Thymus (tissue), 11 donors: Measurements from ENCODE around the gene MB21D2. TPM values are rescaled to one million over a fixed set of nuclear protein-coding genes. Genes with fewer than 3 reads are reported as not detected.

Experiments
- DNase-seq, 9 donors: peaks; one replicate each; pipeline ENCODE4 v3.0.0-alpha.2; 2013; ENCODE audit warnings: low spot score in 9 of 9, low read depth in 6 of 9, missing footprints in 1 of 9
- H3K27ac ChIP-seq, 2 donors: one replicate each; pipeline ENCODE4 v1.5.1; 2013; ENCODE audit warnings: control low read depth in 1 of 2, low read depth in 1 of 2, low read length in 1 of 2, mild to moderate bottlenecking in 1 of 2, moderate library complexity in 1 of 2
- H3K27me3 ChIP-seq, 2 donors: one replicate each; pipeline ENCODE4 v1.5.1; 2013; ENCODE audit warnings: low read length in 1 of 2; ENCODE audit not compliant: control insufficient read depth in 2 of 2, insufficient read depth in 1 of 2
- H3K36me3 ChIP-seq, 2 donors: one replicate each; pipeline ENCODE4 v1.5.1; 2013; ENCODE audit warnings: low read length in 1 of 2, mild to moderate bottlenecking in 1 of 2, moderate library complexity in 1 of 2; ENCODE audit not compliant: control insufficient read depth in 2 of 2, insufficient read depth in 2 of 2
- H3K4me1 ChIP-seq, 2 donors: one replicate each; pipeline ENCODE4 v1.5.1; 2013; ENCODE audit warnings: low read length in 2 of 2; ENCODE audit not compliant: control insufficient read depth in 2 of 2, insufficient read depth in 2 of 2
- H3K4me3 ChIP-seq, 2 donors: one replicate each; pipeline ENCODE4 v1.5.1; 2013; ENCODE audit warnings: low read length in 2 of 2, control low read depth in 1 of 2, mild to moderate bottlenecking in 1 of 2
- H3K9me3 ChIP-seq, 2 donors: one replicate each; pipeline ENCODE4 v1.5.1; 2013; ENCODE audit warnings: low read length in 1 of 2, mild to moderate bottlenecking in 1 of 2; ENCODE audit not compliant: control insufficient read depth in 2 of 2, insufficient read depth in 1 of 2
- WGBS: extraction: QIAGEN DNeasy Blood & Tissue Kit; methylation state at CpG from one replicate; pipeline ENCODE4 v1.1.7; 2013; 5-methylcytosine and 5-hydroxymethylcytosine counted together
- polyA plus RNA-seq: library from polyadenylated mRNA; stranded (reverse); fragments of 200-250 nt; gene quantifications from one replicate; pipeline ENCODE4 v1.2.3, GENCODE V29; 2013
- total RNA-seq: library from RNA; stranded (reverse); fragments of 120-200 nt; gene quantifications from one replicate; pipeline ENCODE4 v1.2.4, GENCODE V29; 2013
- donor health status: healthy.

MB21D2 gene
- total and polyA plus RNA-seq, 2 donors: 1.5 to 2.4 TPM

DNA sequence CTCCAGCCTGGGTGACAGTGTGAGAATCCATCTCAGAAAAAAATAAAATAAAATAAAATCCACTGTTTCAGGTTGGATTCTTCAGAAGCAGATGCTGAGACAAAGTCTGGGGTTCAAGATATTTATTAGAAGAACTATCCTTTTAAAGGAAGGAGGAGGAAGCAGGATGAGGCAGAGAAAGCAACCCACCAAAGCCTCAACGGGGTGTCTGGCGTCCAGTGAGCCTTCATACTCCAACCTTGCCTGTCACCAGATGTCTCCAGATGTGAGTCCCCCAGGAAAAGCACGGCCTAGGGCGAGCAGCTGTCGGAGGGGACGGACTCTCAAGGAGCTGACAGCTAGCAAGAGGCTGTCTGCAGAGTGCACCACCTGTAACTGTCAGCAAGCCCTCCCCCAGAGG, 37.3 kb downstream of the MB21D2 start:
- H3K4me1 ChIP-seq: no peaks in the 10 kb centered on the region
- no peak overlapping the region for H3K4me3 ChIP-seq
- H3K9me3 ChIP-seq: no peaks in the 10 kb centered on the region
- WGBS: 89% methylated on average over 6 of the region's 6 CpGs
- H3K27ac ChIP-seq: no peak overlapping the region
- H3K36me3 ChIP-seq: no peaks in the 10 kb centered on the region
- DNase-seq: no peak
- no peaks in the 10 kb centered on the region for H3K27me3 ChIP-seq

DNA sequence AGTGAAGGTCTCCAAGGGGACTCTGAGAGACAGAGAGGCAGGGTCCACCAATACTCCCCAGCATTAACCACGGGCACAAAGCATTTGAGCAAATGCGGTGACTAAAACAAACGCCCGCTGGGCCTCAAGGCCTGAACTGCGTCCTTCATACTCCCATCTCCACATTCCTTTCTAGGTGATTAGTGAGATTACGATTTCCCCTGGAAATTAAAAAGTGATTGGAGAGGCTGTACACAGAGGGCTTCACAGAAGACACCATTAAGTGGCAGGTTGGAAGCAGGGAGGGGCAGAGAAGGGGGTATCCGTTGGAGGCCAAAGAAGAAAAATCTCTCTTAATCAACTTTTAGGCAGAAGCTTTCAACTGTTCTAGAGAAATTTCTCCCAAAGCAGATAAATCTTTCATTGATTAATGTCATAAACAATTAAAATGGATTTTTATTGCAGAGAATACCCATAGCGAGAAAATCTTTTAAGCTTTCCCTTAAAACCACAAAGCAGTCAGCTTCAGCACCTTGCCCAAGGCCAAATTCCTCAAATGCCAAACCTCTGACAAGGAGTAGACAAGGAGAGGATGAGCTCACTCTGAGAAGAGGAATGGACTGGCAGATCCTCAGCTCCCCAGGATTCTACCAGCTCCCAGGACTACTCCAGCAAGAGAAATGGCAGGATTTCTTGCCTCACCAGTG, 38.2 kb downstream of the MB21D2 start:
- Histone ChIP-seq H3K4me3 (no peak overlapping the region), H3K9me3 (no peaks in the 10 kb centered on the region), H3K4me1 (no peaks in the 10 kb centered on the region), H3K27me3 (no peaks in the 10 kb centered on the region), H3K27ac (no peak overlapping the region), H3K36me3 (no peaks in the 10 kb centered on the region)
- no peak for DNase-seq
- WGBS: 90% methylated on average over 8 of the region's 8 CpGs

DNA sequence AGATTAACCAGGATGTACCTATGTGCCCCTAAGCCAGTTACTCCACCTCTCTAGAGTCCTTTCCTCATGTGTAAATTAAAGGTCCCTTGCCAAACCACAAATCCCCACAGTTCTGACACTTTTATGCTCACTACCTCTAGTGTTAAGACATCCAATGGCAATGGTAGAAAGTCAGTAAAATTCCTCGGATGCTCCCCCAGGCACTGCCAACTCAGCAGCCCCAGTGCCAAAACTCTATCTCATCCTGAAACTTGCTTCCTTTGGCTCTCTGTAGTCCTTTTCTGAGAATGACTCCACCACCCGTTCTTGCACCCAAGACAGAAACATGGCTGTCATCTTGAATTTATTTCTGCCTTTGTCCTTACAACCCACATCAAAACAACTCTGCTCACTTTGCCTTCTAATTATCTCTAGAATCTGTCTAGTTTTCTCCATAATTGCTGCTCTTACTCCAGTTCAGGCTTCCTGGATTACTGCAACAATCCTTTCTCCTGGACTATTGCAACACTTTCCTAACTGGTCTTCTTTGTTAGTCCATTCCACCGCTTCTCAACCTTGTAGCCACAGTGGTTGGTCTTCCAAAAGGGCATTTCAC, 41.6 kb downstream of the MB21D2 start:
- no peak overlapping the region for H3K27ac ChIP-seq
- no peaks in the 10 kb centered on the region for H3K27me3 ChIP-seq
- DNase-seq: no peak
- no peaks in the 10 kb centered on the region for H3K9me3 ChIP-seq
- H3K36me3 ChIP-seq: no peaks in the 10 kb centered on the region
- H3K4me1 ChIP-seq: no peaks in the 10 kb centered on the region
- 81% methylated on average over 3 of the region's 3 CpGs for WGBS
- H3K4me3 ChIP-seq: no peak overlapping the region

DNA sequence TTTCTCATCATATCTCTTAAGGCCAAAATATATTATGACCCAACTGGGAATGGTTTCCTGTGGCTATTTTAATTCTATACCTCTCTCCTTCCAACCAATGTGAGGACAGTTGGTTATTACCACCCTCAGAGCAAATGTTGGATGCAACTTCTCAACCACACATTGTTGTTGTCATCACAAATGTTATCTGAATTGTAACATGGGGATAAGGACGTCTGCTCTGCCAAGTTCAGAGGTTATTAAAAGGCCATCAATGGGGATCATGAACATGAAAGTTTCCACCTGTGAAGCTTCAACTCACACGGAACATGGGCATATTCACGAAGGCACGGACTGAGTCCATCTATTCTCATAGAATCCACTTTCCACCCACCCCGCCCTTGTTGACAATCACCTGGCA, 46.8 kb downstream of the MB21D2 start:
- DNase-seq: no peak
- Histone ChIP-seq H3K9me3 (no peaks in the 10 kb centered on the region), H3K27ac (no peak overlapping the region), H3K4me1 (no peaks in the 10 kb centered on the region), H3K36me3 (no peaks in the 10 kb centered on the region), H3K27me3 (no peaks in the 10 kb centered on the region), H3K4me3 (no peak overlapping the region)
- 95% methylated on average over 5 of the region's 5 CpGs for WGBS

DNA sequence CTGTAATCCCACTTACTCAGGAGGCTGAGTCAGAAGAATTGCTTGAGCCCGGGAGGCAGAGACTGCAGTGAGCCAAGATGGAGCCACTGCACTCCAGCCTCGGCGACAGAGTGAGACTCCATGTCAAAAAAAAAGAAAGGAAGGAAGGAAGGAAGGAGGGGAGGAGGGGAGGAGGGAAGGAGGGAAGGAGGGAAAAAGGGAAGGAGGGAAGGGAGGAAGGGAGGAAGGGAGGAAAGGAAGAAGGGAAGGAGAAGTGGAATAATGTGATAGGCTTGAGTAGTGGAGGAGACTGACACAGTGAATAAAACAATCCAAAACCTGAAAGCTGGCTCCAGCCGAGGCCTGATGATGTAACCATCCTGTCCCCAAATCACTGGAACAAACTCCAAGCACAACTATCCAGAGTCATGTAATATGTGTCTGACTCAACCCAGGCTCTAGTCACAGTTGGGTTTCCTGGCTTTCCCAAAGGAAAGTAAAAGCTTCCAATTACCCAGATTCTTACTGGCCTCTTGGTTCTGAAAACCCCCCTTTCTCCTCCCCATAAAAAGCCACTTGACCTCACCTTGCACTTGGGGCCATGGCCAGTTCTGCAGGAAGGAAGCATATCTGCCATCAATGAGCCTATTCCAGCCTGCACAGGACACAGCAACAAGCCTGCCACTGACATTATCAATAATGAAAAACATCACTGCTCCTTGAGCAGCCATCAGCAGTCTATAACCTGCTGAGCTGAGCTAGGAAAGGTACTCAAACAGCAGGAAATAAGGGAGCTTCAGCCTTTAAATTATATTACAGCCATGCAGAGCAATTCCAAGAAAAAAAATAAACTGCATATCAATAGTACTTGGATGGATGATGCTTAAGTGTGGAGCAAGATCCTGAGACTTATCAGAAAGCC, 48.3 kb downstream of the MB21D2 start:
- no peaks in the 10 kb centered on the region for H3K9me3 ChIP-seq
- no peaks in the 10 kb centered on the region for H3K27me3 ChIP-seq
- H3K27ac ChIP-seq: no peak overlapping the region
- 93% methylated on average over 4 of the region's 4 CpGs for WGBS
- no peak for DNase-seq
- no peaks in the 10 kb centered on the region for H3K4me1 ChIP-seq
- no peaks in the 10 kb centered on the region for H3K36me3 ChIP-seq
- H3K4me3 ChIP-seq: no peak overlapping the region

DNA sequence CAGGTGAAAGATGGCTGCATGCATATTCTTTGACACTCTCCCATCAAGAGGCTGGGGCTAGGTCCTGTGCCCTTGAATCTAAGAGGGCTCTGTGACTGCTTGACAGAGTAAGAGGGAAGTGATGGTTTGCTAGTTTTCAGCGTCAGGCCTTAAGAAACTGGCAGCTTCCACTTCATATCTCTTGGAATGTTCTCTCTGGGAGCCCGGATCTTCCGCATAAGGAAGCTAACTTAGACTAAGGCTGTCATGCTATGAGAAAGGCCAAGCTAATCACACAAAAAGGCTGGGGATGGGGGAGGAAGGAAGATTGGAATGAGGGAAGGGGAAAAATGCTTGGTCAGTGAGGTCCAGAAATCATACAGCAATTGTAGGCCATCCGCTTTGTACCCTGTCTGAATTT, 50.0 kb downstream of the MB21D2 start:
- Histone ChIP-seq H3K9me3 (no peaks in the 10 kb centered on the region), H3K27ac (no peak overlapping the region), H3K36me3 (no peaks in the 10 kb centered on the region), H3K4me1 (no peaks in the 10 kb centered on the region), H3K4me3 (no peak overlapping the region), H3K27me3 (no peaks in the 10 kb centered on the region)
- DNase-seq: no peak
- WGBS: 93% methylated on average over 4 of the region's 4 CpGs

DNA sequence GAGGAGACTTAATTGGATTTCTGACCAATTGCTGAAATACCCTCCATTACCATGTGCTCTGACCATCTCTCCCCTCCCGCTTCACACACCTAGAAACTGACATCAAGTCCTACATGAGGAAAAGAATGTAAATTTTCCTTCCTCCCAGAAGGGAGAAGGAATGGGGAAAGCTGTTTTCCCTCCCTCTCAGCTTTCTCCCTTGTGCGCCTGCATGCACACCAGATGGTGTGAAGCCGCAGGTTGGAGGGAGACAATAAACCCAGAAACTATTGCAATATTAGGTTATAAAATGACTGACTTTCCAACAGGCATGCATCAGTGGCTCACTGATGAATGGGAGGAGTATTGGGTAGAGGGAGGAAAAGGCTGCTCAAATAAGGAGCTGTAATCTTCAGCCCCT, 50.9 kb downstream of the MB21D2 start:
- Histone ChIP-seq H3K4me1 (no peaks in the 10 kb centered on the region), H3K27ac (no peak overlapping the region), H3K36me3 (no peaks in the 10 kb centered on the region), H3K9me3 (no peaks in the 10 kb centered on the region), H3K4me3 (no peak overlapping the region), H3K27me3 (no peaks in the 10 kb centered on the region)
- no peak for DNase-seq
- WGBS: 95% methylated on average over 3 of the region's 3 CpGs

DNA sequence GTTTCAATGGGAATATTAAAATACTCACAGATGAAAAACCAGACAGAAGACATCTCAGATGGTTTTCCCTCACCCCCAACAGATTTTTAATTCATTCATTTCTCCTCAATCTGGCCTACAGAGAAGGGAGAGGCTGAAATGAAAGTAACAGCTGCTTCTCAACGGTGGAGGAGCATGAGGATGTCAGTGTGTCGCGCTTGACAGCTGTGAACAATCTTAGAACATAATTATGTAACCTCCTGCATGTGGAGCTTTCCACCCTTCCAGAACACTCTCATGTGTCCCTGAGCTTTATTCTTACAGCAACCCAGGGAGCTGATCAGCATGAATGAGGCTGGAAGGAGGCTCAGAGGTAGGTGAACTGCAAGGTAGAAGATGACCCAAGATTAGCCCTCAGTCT, 52.7 kb downstream of the MB21D2 start:
- Histone ChIP-seq H3K4me3 (no peak overlapping the region), H3K27ac (no peak overlapping the region), H3K4me1 (no peaks in the 10 kb centered on the region), H3K9me3 (no peaks in the 10 kb centered on the region), H3K27me3 (no peaks in the 10 kb centered on the region), H3K36me3 (no peaks in the 10 kb centered on the region)
- DNase-seq: no peak
- WGBS: 79% methylated on average over 3 of the region's 3 CpGs

DNA sequence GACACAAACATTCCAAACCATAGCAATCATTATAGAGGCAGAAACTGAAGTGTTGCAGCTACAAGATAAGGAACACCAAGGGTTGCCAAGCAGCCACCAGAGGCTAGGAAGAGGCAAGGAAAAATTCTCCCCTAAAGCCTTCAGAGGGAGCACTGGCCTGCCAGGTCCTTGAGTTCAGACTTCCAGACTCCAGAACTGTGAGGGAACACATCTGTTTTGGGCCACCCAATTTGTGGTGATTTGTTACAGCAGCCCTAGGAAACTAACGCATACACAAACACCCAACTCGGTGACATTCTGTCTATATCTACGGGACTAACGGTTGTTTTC, 54.6 kb downstream of the MB21D2 start:
- Histone ChIP-seq H3K36me3 (no peaks in the 10 kb centered on the region), H3K27ac (no peak overlapping the region), H3K9me3 (no peaks in the 10 kb centered on the region), H3K4me3 (no peak overlapping the region), H3K27me3 (no peaks in the 10 kb centered on the region), H3K4me1 (no peaks in the 10 kb centered on the region)
- DNase-seq: no peak
- WGBS: 94% methylated on average over 4 of the region's 4 CpGs
